ENCODE results near the gene CHRDL1. TPM values are rescaled to one million over a fixed set of nuclear protein-coding genes. Genes with fewer than 3 reads are reported as not detected.

The CHRDL1 gene
- total RNA-seq, 2 experiments from 2014 or later = not detected

- no peaks in the 10 kb centered on the region for H3K9me3 Mint-ChIP-seq
- H3K27ac ChIP-seq (ENCODE audit: low read depth in 1 of 2, low read length in 2 of 2) = no peak overlapping the region
- no peaks in the 10 kb centered on the region for H3K27me3 Mint-ChIP-seq
- no peak overlapping the region for H3K27ac Mint-ChIP-seq
- CTCF ChIA-PET = no interaction called here
- POLR2A ChIA-PET = no interaction called here
- no peak overlapping the region for H3K4me3 Mint-ChIP-seq
- no peaks in the 10 kb centered on the region for H3K27me3 ChIP-seq (ENCODE audit: control insufficient read depth in 1 of 2, insufficient read depth in 2 of 2, low read length in 2 of 2)
- H3K9me3 ChIP-seq (ENCODE audit: control insufficient read depth in 1 of 2, insufficient read depth in 1 of 2, low read length in 2 of 2) = no peaks in the 10 kb centered on the region
- no peaks in the 10 kb centered on the region for H3K36me3 ChIP-seq (ENCODE audit: insufficient read depth, low read length)
- H3K4me3 ChIP-seq (ENCODE audit: low read length) = no peak overlapping the region
- ATAC-seq (ENCODE audit: poor library complexity) (no peak), DNase-seq (no peak)
- H3K4me1 ChIP-seq (ENCODE audit: insufficient read depth, low read length) = no peaks in the 10 kb centered on the region
- intact Hi-C loops (cut with DNase I, micrococcal nuclease) = no loop called here
- TF ChIP-seq CTCF (IDR thresholded peaks at IDR 0.05) = no peak
- H3K36me3 Mint-ChIP-seq (ENCODE audit: low read depth) = no peaks in the 10 kb centered on the region
- no peaks in the 10 kb centered on the region for H3K4me1 Mint-ChIP-seq (ENCODE audit: low read depth)
Measured at GRCh38 chrX:110755611-110756010, 40.0 kb downstream of the CHRDL1 start.

GRCh38 chrX:110755061-110755460, 40.6 kb downstream of the CHRDL1 start:
- no peaks in the 10 kb centered on the region for H3K9me3 Mint-ChIP-seq
- H3K27ac Mint-ChIP-seq = no peak overlapping the region
- no peaks in the 10 kb centered on the region for H3K27me3 Mint-ChIP-seq
- H3K4me1 Mint-ChIP-seq (ENCODE audit: low read depth) = no peaks in the 10 kb centered on the region
- no peak for TF ChIP-seq CTCF (IDR thresholded peaks at IDR 0.05)
- H3K36me3 ChIP-seq (ENCODE audit: insufficient read depth, low read length) = no peaks in the 10 kb centered on the region
- no peak overlapping the region for H3K27ac ChIP-seq (ENCODE audit: low read depth in 1 of 2, low read length in 2 of 2)
- intact Hi-C loops (cut with DNase I, micrococcal nuclease) = no loop called here
- ChIA-PET CTCF (no interaction called here), POLR2A (no interaction called here)
- no peak overlapping the region for H3K4me3 Mint-ChIP-seq
- no peak overlapping the region for H3K4me3 ChIP-seq (ENCODE audit: low read length)
- no peaks in the 10 kb centered on the region for H3K36me3 Mint-ChIP-seq (ENCODE audit: low read depth)
- ATAC-seq (ENCODE audit: poor library complexity) (no peak), DNase-seq (no peak)
- no peaks in the 10 kb centered on the region for H3K27me3 ChIP-seq (ENCODE audit: control insufficient read depth in 1 of 2, insufficient read depth in 2 of 2, low read length in 2 of 2)
- no peaks in the 10 kb centered on the region for H3K9me3 ChIP-seq (ENCODE audit: control insufficient read depth in 1 of 2, insufficient read depth in 1 of 2, low read length in 2 of 2)
- H3K4me1 ChIP-seq (ENCODE audit: insufficient read depth, low read length) = no peaks in the 10 kb centered on the region

- Histone ChIP-seq H3K4me3 (ENCODE audit: low read length) (no peak overlapping the region), H3K27ac (ENCODE audit: low read depth in 1 of 2, low read length in 2 of 2) (no peak overlapping the region), H3K27me3 (ENCODE audit: control insufficient read depth in 1 of 2, insufficient read depth in 2 of 2, low read length in 2 of 2) (no peaks in the 10 kb centered on the region), H3K36me3 (ENCODE audit: insufficient read depth, low read length) (no peaks in the 10 kb centered on the region), H3K9me3 (ENCODE audit: control insufficient read depth in 1 of 2, insufficient read depth in 1 of 2, low read length in 2 of 2) (no peaks in the 10 kb centered on the region), H3K4me1 (ENCODE audit: insufficient read depth, low read length) (no peaks in the 10 kb centered on the region)
- intact Hi-C loops (cut with DNase I, micrococcal nuclease) = no loop called here
- H3K27me3 Mint-ChIP-seq = no peaks in the 10 kb centered on the region
- DNase-seq (no peak), ATAC-seq (ENCODE audit: poor library complexity) (no peak)
- no peaks in the 10 kb centered on the region for H3K4me1 Mint-ChIP-seq (ENCODE audit: low read depth)
- no peaks in the 10 kb centered on the region for H3K36me3 Mint-ChIP-seq (ENCODE audit: low read depth)
- no peak for TF ChIP-seq CTCF (IDR thresholded peaks at IDR 0.05)
- no peak overlapping the region for H3K4me3 Mint-ChIP-seq
- H3K9me3 Mint-ChIP-seq = no peaks in the 10 kb centered on the region
- H3K27ac Mint-ChIP-seq = no peak overlapping the region
- CTCF ChIA-PET = no interaction called here
- POLR2A ChIA-PET = no interaction called here
Measured at GRCh38 chrX:110750526-110751189, 45.0 kb downstream of the CHRDL1 start.

Data from CD4-positive, alpha-beta T cell (primary cell).